HFFc6 (cell line): ENCODE results near the gene GDAP2. TPM values are rescaled to one million over a fixed set of nuclear protein-coding genes. Genes with fewer than 3 reads are reported as not detected.
A peak's percentile ranks its signal among the peaks of the same experiment; 100 is the strongest.

Experiments
- DNase-seq: peaks from one replicate; pipeline ENCODE4 v3.0.0-alpha.2; 2018
- H3K27ac Mint-ChIP-seq: 2 replicates; pipeline ENCODE4 v1.8.0; 2020; ENCODE audit warnings: mild to moderate bottlenecking, mixed read lengths
- H3K27me3 Mint-ChIP-seq: 2 replicates; pipeline ENCODE4 v1.8.0; 2021; ENCODE audit warnings: mild to moderate bottlenecking, moderate library complexity, mixed read lengths; ENCODE audit not compliant: insufficient read depth
- H3K36me3 Mint-ChIP-seq: 2 replicates; pipeline ENCODE4 v1.8.0; 2021; ENCODE audit warnings: low read depth, mixed read lengths
- H3K4me1 Mint-ChIP-seq: 2 replicates; pipeline ENCODE4 v1.8.0; 2020; ENCODE audit warnings: low read depth, mixed read lengths
- H3K4me3 Mint-ChIP-seq: 2 replicates; pipeline ENCODE4 v1.8.0; 2020; ENCODE audit warnings: mild to moderate bottlenecking, moderate library complexity, mixed read lengths
- H3K9me3 Mint-ChIP-seq: 2 replicates; pipeline ENCODE4 v1.8.0; 2020; ENCODE audit warnings: mild to moderate bottlenecking, mixed read lengths
- total RNA-seq, 6 experiments: library from RNA; stranded (reverse); fragmentation: NEBNext Ultra II Directional; extraction: Animal tissue kit (Norgen Biotek cat#: 25700); gene quantifications; 2 replicates in 1 of 6; 3 replicates in 5 of 6; pipeline ENCODE4 v1.2.3, GENCODE V29; 2021
- TF ChIP-seq, protein P1 (sequence below): fragments of 200-600 bp; sonication (generic); IDR thresholded peaks from 2 replicates; pipeline ENCODE4 v1.5.0; 2021; ENCODE audit warnings: antibody characterized with exemption, mild to moderate bottlenecking

GDAP2 gene
- total RNA-seq, 6 experiments from 2014 or later = 21.6 to 29.8 (median 27.1) TPM

DNA sequence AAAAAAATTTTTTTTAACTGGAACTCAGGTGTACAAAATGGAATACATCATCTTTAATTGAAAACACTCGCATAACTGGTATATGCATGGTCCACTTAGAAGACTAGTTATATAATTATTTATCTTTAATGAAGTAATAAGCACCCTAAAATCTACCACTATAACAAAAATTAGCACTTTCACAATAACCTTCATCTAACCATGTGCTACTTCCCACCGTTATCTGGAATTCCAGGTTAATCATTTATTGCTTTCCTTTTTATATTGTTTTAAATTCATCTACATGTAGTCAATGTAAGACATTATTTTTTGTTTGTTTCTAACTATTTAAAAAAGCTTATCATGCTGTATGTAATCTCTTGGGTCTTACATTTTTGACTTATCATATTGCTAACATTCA is 39.0 kb downstream of the GDAP2 start:
- Mint-ChIP-seq H3K36me3 (peaks cover 22% of the 10 kb centered on the region), H3K27ac (no peak overlapping the region), H3K4me3 (no peak overlapping the region), H3K9me3 (no peaks in the 10 kb centered on the region), H3K4me1 (peaks cover 32% of the 10 kb centered on the region), H3K27me3 (no peaks in the 10 kb centered on the region; the same call in 1 of the 2 replicates)
- TF ChIP-seq, protein P1, sequence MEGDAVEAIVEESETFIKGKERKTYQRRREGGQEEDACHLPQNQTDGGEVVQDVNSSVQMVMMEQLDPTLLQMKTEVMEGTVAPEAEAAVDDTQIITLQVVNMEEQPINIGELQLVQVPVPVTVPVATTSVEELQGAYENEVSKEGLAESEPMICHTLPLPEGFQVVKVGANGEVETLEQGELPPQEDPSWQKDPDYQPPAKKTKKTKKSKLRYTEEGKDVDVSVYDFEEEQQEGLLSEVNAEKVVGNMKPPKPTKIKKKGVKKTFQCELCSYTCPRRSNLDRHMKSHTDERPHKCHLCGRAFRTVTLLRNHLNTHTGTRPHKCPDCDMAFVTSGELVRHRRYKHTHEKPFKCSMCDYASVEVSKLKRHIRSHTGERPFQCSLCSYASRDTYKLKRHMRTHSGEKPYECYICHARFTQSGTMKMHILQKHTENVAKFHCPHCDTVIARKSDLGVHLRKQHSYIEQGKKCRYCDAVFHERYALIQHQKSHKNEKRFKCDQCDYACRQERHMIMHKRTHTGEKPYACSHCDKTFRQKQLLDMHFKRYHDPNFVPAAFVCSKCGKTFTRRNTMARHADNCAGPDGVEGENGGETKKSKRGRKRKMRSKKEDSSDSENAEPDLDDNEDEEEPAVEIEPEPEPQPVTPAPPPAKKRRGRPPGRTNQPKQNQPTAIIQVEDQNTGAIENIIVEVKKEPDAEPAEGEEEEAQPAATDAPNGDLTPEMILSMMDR = no peak
- DNase-seq = no peak

DNA sequence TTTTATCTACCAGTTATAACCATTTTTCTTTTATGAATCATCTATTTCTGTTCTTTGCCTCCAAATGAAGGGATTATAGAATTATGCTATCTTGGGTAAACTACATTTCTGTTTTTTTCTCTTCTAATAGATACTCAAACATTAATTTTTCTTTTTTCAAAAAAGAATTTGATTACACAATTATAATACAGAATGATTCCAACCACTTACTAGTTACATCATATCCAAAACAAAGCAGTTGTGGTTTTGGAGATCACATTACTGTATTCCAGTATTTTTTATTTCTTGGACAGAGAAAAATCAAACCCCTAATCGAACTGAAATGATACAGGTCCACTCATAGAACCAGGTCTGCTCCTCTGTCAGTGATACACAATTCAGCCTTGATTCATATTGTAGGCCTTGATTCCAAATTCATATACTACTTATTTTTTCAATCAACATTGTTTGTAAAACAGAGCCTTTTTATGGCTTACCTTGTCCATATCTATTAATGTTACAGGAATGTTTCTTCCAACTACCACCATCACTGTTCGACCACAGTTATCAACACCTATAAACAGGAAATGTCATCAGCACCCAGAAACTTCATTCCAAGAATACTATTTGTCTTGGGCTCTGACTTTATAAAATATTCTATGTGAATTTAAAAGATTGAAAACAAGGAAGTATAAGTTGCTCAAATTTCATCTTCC is 43.2 kb downstream of the GDAP2 start:
- peak overlapping the region; percentile 12; the same call in 1 of the 2 replicates for H3K4me3 Mint-ChIP-seq
- peaks cover 16% of the 10 kb centered on the region for H3K36me3 Mint-ChIP-seq
- no peaks in the 10 kb centered on the region; the same call in 1 of the 2 replicates for H3K27me3 Mint-ChIP-seq
- DNase-seq = peak; percentile 11
- H3K4me1 Mint-ChIP-seq = peaks cover 47% of the 10 kb centered on the region
- peak overlapping the region; percentile 44 for H3K27ac Mint-ChIP-seq
- no peaks in the 10 kb centered on the region for H3K9me3 Mint-ChIP-seq
- TF ChIP-seq, protein P1 = no peak

DNA sequence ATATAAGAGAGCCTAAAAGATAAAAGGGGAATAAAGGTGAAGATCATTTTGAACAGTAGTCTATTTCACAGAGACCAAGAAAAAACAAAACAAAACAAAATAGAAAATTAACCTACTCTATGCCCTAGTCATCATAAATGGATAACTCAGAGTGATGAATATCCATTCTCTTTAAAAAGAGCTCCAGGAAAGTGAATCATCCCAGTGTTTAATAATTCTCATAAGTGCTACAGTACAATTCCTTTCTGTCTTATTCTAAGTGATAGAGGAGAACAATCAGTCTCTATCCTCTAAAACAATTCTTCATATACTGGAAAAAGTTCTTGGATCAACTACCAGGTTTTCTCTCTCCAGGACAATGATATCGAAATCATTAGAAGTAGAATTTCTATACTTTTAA is 45.8 kb downstream of the GDAP2 start:
- peaks cover 47% of the 10 kb centered on the region for H3K4me1 Mint-ChIP-seq
- TF ChIP-seq, protein P1 = no peak
- no peaks in the 10 kb centered on the region for H3K9me3 Mint-ChIP-seq
- H3K4me3 Mint-ChIP-seq = no peak overlapping the region
- peak overlapping the region; percentile 65; the same call in 1 of the 2 replicates for H3K27ac Mint-ChIP-seq
- peaks cover 19% of the 10 kb centered on the region for H3K36me3 Mint-ChIP-seq
- no peak for DNase-seq
- no peaks in the 10 kb centered on the region; the same call in 1 of the 2 replicates for H3K27me3 Mint-ChIP-seq

DNA sequence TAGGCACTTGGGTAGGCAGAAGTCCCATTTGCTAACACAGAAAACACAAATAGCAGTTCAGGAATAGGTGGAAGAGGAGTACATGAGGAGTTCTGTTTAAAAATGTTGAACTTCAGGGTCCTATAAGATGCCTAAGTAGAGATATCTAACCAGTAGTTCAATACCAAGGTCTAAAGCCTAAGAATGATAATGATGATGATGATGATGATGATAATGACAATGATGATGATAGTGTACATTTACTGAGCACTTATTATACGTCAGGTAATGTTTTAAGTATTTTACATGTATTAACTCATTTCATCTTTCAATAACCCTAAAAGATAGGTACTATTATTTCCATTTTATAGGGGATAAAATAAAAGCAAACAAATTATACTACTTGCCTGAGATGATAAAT is 50.1 kb downstream of the GDAP2 start:
- Mint-ChIP-seq H3K36me3 (peaks cover 37% of the 10 kb centered on the region), H3K27ac (no peak overlapping the region), H3K9me3 (peaks cover 7% of the 10 kb centered on the region), H3K4me3 (no peak overlapping the region), H3K27me3 (no peaks in the 10 kb centered on the region), H3K4me1 (peaks cover 12% of the 10 kb centered on the region)
- TF ChIP-seq, protein P1 = no peak
- no peak for DNase-seq

DNA sequence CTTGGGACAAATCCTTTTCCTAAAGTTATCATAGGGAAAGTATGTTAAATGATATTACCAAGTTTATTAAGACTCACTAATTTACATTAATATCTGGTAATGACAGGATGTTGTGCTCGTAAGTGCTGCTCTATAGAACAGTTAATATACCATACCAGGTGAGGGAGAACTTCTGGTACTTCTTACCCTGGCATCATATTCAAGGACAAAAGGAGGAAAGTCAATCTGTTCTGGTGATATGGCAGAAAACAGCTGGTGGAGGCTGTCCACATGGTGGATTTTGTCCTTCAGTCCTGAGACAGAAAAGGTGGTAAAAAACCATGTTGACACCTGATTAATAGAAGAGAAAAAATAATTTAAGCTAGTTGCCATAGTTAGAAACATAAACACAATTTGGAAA is 51.6 kb downstream of the GDAP2 start:
- Mint-ChIP-seq H3K9me3 (peaks cover 21% of the 10 kb centered on the region), H3K4me3 (no peak overlapping the region), H3K36me3 (peaks cover 51% of the 10 kb centered on the region), H3K27ac (no peak overlapping the region), H3K4me1 (no peaks in the 10 kb centered on the region), H3K27me3 (no peaks in the 10 kb centered on the region)
- DNase-seq = no peak
- TF ChIP-seq, protein P1 = no peak
